Measurements from ENCODE around the gene OOSP4A.
A peak's percentile ranks its signal among the peaks of the same experiment; 100 is the strongest.

OOSP4A gene

DNA sequence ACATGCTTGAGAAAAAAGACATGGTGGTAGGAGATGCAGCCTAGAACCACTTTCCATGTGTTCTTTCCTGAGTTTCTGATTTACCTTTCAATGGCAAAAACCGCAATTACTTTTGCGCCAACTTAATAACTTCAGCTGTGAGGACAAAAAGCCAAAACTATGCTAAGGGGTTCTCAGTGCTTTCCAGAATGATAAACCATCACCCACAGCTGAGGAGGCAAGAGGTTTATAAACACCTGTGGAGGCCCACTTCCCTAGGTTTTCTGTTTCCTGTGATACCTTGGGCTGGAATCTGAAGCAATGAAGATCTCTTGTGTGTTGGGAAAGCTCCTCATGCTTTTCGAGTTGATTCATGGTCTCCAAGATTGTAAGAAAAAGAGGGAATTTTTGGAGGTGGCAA lies at the start of gene OOSP4A:
OOSP4A (plus strand) TSS at position 301 of the 400 bp plus-strand sequence; CDS start at position 301, 0 bp downstream.
- DNase-seq: no peak

DNA sequence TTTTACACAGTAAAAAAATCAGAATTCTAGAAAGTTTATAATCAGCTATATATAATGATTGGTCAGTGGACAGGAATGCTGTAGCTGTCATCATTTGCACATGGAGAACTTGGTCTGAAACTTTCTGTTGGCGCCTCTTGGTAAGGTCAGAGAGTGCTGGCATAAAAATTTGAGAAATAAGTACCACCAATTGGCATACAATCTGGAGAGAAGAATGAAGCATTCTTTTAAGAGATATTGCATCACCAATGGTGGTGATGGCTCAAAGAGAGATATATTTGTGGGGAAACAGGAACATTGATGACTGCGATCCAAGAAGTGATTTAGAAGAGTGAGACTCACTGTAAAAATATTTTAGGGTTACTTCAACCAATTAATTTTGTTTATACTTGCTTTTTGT lies 45.4 kb upstream of the OOSP4A start:
- DNase-seq: no peak

DNA sequence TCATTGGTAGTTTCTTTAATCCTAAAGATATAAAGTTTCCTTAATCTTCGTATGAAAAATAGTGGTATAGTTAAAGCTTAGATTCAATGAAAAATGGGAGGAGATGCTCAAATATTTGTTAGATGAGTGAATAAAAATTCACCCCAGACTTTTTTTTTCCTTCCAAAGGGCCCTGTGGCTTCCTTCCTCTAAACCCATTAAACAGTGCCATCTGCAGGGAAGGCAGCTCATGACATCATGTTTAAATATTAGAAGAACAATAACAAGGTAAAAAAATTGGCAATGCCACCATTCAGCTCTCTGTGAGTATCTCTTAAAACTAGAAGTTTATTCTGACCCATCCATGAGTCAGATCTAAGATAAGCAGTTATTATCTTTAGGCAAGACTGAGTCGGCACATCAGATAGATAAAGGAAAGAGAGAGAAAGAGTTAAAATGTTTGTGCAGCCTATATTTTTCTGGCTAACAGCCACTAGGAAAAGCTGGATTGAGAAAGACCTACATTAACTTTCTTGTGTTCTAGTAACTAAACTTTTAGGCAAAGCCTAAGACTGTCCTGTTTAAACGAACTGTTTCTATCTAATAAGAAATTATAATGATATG lies 44.7 kb upstream of the OOSP4A start:
- DNase-seq: no peak

DNA sequence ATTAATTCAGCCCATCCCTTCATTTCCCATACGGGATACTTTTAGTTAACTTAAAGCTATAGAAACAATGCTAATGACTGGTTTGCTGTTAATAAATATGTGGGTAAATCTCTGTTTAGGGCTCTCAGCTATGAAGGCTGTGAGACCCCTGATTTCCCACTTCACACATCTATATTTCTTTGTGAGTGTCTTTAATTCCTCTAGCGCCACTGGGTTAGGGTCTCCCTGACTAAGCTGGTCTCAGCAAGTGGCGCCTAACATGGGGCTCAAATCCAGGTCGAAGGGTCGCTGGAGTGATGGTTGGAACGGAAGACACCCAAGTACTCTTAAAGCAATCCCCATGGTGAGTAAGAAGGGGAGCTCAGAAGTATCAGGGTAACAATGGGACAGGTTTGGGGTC lies 40.0 kb upstream of the OOSP4A start:
- peak; percentile 13 for DNase-seq

DNA sequence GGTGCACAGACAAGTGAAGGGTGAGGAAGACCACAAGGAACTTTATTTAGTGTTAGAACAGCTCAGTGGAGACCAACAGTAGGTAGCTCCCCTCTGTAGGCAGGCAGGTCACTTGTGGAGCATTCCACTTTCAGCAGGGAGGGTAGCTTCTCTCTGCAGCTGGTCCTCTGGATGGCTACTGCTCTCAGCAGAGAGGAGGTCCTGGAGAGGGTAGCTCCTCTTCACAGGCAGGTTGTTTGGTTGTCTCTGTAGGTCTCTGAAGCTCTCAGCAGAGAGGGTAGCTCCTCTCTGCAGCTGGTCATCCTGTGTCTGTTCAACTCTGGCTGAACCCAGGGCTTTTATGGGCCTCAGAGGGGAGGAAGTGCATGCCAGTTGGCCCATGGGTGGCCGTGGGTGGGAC lies 32.1 kb upstream of the OOSP4A start:
- DNase-seq: no peak

DNA sequence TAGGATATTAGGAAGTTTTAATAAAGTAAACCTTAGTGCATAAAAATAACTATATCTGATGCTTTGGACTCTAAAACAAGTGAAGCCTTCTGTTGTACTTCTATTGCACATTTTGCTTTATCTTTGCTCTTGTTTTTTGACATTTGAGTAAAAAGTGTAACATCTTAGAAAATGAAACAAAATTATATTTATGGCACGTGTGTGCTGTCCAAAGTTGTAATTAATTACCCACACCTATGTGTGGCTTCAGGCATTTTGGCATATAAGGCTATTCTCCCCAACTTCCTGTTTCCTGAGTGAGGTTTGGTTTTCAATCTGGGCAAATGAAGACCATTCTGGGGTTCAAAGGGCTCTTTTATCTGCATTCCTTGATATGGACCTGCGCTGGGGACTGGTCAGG lies 25.7 kb upstream of the OOSP4A start, which contains the start of gene OOSP1:
OOSP1 (plus strand) TSS at position 301 of the 400 bp plus-strand sequence; CDS start at position 324, 23 bp downstream.
- no peak for DNase-seq

DNA sequence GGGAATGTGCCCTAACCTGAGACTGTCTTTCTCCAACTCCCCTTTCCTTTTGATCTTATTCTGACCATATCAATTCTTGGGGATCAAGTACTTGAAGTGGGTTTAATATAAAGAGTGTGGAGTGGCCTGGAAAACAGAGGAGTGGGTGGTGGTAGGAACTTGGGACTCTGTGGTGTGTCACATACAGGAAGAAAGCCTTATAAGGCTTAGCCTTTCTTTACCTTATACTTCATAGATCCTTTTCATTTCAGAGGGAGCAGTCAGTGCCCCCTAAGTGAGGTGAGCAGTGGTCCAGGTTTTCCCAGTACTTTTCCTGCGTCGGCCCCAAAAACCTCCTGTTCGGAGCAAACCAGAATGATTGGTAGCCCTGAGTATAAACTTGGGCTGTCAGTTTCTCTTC lies 25.1 kb upstream of the OOSP4A start:
- no peak for DNase-seq

DNA sequence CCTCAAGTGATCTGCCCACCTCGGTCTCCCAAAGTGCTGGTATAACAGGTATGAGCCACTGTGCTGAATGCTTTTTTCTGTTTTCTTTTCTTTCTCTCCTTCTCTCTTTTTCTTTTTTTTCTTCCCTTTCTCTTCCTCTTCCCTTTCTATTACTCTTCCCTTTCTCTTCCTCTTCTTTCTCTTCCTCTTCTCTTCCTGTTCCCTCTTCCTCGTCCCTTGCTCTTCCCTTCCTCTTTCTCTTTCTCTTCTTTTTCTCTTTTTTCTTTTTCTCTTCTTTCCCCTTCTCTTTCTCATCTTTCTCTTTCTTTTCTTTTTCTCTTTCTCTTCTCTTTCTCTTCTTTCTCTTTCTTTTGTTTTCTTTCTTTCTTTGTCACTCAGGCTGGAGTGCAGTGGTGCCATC lies 24.4 kb upstream of the OOSP4A start:
- no peak for DNase-seq

DNA sequence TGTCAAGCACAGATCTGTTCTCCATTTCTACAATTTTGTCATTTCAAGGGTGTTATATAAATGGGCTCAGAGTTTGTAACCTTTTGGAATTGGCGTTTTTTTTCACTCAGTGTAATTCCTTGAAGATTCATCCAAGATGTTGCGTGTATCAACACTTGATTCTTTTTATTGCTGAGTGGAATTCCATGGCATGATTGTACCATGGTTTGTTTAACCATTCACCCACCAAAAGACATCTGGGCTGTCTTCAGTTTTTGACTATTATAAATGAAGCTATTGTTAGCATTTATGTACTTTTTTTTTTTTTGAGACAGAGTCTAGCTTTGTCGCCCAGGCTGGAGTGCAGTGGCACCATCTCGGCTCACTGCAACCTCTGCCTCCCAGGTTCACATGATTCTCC lies 22.7 kb upstream of the OOSP4A start:
- no peak for DNase-seq

DNA sequence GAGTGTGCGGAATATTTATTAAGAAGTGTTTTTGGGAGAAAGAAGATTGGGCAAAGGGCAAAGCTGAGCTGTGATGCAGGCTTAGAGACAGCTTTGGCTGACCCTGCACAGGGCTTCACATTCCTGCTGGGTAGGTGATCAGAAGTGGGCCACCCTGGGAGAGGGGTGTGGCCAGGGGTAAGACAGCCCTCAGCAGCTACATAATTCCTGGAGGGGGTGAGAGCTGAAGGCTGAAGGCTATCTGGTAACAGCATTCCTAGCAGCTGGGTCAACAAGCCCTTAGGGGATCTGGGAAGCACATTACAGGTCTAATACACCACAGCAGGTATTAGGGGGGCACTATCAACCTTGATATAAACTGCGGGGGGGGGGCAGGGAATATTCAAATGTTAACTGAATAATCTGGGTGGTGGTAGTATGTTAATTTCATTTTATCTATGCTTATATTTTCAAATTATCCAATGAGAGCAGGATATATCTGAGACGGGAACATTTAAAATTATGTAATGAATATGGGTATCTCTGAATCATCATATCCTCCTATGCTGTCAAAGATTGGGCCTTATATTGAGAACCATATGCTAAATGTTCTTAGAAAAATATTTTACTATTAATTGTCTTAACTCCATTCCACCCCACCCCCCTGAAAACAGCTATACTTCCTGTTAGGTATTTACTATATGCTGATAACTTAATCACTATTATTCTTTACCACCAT lies 19.7 kb upstream of the OOSP4A start:
- no peak for DNase-seq

DNA sequence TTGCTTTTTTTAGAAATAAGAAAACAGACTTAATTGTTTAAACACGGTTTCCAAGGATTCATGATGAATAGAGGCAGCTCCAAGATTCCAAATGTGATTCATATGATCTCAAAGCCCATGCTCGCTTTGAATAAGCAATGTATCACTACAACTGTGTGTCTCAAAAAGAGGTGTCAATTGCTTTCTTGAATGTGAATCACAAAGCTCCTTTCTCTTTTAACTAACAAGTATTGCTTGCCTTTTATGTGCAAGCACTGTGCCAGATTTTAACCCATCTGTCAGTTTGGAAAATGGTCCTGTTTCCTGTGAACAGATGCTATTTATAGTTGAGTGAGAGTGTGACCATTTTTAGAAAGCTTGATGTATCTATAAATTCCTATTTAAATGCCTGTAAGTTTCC lies 19.1 kb upstream of the OOSP4A start:
- no peak for DNase-seq

DNA sequence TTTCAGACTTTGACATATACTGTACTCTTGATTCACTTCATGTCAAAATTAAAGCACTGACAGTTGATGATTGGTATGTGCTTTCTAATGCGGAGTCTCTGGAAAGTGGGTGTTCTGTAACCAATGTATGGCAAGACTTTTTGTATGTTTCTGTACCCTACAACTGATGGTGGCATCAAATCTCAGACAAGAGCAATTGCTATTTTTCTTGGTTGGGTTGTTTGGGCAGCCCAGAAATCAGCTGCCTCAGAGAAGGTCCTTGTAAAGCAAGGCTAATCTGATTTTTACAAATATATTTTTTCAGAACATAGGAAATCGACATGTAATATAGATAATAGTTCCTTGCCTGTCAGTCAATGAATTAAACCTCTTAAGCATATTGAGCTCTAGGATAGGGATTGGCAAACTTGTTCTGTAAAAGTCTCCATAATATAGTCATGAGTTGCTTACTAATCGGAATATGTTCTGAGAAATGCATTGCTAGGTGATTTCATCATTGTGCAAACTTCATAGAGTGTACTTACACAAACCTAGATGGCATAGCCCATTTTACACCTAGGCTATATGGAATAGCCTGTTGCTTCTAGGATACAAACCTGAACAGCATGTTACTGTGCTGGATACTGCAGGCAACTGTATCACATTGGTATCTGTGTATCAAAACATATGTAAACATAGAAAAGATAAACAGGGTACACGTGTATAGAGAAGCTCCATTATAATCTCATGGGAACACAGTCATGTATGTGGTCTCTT lies 10.2 kb upstream of the OOSP4A start:
- DNase-seq: no peak

DNA sequence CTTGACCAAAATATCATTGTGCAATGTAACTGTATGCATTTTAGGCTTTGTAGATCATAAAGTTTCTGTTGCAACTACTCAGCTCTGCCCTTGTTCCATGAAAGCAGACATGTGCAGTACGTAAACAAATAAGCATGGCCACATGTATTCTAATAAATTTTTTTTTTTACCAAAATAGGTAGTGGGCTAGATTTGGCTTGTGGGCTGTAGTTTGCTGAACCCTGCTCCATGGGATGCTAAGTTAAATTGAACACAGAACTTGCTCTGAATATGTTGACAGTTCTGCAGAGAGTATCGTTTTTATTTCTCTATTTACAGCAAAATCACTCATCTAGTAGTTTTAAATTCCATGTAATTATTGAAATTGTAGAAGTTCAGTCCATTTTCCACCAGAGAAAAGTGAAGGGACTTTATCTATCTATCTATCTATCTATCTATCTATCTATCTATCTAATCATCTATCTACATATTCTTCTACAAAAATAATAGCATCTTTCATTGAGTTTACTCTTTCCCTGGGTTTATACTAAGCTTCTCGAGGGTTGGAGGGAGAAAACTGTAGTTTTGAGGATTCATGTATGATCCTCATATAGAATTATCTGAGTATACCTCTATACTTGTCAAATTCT lies 9.5 kb upstream of the OOSP4A start:
- DNase-seq: no peak

DNA sequence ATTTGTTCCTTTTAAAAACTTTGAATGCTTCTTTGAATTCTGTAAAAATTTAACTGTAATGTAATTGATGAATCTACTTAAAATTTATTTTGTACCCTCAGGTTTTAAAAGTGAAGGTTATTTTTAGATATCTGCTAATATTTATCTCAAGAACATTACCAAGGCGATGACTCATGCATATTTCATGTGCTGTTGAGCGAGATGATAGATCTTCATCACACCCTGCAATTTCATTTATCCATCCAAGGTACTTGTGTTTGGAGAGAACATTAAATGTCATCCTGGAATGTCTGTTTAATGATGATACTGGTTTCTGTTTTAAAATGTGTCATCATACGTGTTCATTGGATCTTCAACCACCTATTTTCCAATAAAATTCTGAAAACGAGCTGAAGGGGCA lies 6.7 kb upstream of the OOSP4A start:
- DNase-seq: peak; percentile 1

DNA sequence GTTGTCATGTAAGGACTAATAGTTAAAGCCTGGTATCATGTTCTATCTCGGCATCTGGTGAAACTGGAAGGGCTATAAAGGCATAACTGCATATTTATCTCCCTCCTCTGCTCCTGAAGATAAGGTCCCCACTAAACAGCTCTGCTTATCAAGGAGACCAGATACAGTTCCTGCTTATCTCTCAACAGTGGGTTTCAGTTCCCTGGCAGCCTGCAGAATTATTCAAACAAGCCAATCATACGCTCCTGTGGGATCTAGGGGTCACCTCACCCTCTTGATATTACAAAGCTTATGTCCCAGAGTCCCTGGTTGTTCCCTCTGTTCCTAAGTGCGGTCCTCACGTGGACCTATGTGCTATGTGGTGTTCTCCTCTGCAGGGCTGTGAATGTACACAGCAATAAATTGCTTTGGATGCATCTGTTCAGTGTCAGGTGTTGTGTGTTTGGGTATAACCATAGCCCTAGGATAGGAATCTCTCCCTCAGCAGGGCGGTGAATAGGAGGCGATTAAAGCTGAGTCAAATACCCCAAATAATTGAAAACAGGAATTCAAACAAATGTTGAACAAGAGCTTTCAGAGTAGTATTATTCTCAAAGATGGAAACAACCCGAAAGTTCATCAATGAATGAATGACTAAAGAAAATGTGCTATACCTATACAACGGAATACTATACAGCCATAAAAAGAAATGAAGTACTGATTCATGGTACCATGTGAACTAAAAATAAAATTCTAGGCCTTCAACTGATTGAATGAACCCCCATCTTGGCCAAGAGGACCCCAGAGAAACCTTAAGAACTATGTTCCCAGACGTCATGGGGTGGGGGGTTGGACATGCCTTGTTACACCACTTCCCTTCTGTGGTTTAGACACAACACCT lies 3.1 kb upstream of the OOSP4A start:
- no peak for DNase-seq

DNA sequence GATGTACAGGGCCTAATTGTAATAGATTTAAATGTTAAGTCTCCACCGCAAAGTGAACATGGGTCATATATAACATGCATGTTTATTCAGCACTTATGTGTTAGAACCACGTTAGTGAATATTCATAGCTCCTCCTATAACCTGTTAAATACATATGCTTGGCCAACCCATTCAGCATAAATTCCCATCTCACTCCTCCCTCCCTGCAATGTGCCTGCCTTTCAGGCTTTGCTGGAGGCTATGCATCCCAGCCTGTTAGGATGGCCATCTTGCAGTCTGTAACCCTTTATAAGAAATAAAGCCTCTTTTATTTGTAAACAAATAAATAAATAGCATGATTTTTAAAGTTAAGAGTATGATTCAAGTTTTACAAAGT lies 1.7 kb upstream of the OOSP4A start:
- no peak for DNase-seq

DNA sequence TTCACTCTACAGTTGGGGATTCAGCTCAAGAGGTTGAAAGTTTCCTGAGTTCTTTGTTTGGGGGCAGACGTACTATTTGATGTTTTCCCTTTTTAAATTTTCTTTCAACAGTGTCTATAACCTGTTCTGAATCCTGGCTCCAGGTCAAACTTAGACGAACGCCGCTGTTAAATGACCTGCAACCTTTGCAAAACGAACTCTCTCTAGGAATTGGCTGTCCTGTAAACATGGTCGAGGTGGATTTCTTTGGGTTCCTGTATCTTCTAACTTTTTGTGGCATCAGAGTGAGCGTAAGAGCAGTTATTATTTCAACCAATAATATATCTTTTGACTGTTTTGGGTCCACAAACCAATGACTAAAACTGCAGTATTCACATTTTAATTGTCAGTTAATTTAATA lies 1.6 kb downstream of the OOSP4A start:
- no peak for DNase-seq

DNA sequence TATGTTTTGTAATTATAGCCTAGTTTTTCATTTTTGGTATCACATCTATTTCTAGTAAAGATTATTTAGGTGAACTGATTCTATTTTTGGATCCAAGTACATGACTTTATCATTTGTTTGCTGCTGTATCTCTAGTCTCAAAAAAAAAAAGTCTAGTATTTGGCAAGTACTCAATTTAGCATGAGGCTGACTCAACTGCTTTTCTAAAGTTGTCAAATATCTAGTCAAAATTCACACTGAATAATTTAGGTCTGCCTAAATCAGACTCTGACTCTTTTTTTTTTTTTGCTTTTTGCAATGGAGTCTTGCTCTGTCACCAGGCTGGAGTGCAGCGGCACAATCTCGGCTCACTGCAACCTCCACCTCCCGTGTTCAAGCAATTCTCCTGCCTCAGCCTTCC lies 2.4 kb downstream of the OOSP4A start:
- DNase-seq: no peak

DNA sequence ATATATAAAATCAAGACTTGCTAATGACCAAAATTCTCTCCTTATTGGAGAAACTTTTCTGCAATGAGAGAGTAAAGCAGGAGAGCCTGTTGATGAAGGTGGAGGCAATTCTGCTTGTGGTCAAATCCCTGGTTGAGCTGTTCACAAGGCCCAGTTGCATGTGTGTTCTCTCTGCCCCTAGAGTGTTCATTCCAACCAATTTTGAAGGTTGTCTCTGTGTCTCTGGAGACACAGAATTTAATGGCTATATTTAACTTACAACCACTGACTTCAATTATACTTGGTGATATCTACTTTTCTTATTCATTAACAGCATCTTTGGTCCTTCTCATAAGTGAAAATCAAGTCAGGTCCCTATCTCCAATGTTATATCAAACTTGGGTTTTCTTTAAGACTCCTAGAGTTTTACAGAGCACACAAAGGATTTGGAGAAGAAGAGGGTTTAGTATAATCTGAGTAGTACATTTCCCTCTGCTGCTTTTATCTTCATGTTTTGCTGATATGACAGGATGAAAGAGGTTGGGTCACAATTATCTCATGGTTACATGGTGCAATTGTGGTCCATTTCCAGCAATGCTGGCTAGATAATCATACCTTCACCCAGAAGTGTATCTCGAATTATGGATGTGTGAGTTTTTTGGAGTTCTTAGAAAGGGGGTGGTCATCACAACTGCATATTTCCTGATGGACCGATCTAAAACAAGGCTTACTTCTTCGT lies 4.0 kb downstream of the OOSP4A start:
- no peak for DNase-seq

DNA sequence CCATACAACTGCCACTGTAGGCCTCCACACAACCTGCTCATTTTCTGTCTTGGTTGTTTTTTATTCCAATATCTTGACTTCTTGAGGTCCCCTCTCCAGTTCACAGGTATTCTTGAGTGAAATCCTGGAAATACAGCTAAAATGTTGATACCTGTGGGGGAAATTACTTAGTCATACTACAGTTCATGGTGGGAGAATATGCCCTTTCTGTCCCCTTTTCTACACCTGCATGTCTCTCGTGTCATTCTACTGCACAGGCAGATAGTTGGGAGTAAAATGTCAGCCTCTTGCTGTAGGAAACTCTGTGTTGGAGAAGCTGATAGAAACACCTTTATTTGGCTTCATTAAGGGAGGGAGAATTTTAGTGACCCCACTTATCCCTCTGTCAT lies 4.6 kb downstream of the OOSP4A start:
- DNase-seq: no peak

DNA sequence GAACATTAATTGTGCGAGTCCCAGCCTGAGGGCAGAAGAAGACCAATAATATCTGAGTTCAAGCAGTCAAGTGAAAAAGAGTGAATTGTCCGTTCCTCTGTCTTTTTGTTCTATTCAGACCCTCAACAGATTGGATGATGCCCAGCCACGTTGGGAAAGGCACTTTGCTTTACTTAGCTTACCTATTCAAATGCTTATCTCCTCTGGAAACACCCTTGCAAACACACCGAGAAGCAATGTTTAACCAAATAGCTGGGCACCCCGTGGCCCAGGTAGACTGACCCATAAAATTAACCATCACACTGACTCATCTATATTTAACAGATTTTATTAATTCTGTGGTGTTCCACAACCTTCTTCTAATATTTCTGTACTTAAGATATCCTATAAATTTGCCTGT lies 9.3 kb downstream of the OOSP4A start:
- DNase-seq: no peak
